K562 (cell line): ENCODE measurements around the gene RAB17.

Source experiments
- CTCF ChIP-seq, 3 experiments: IDR thresholded peaks in 2 of 3; conservative IDR thresholded peaks in 1 of 3; 2 replicates each; pipeline ENCODE4 v1.5.1; 2011 to 2012; ENCODE audit warnings: low read length in 3 of 3, mild to moderate bottlenecking in 3 of 3, control low read depth in 2 of 3, improper control_type of control experiment in 1 of 3, inconsistent platforms in 1 of 3, low read depth in 1 of 3, mixed read lengths in 1 of 3, moderate library complexity in 1 of 3; ENCODE audit not compliant: insufficient read depth in 2 of 3
- DACH1 ChIP-seq: fragments of 450-650 bp; IDR thresholded peaks from 2 replicates; pipeline ENCODE4 v1.6.1; 2018; ENCODE audit not compliant: partially characterized antibody
- MAFG ChIP-seq: fragments of 450-650 bp; conservative IDR thresholded peaks from 2 replicates; pipeline ENCODE4 v1.6.1; 2016; ENCODE audit warnings: missing genetic modification characterization, missing compliant biosample characterization
- POLR2AphosphoS5 ChIP-seq: IDR thresholded peaks from 2 replicates; pipeline ENCODE4 v1.6.1; 2011; ENCODE audit warnings: mild to moderate bottlenecking, low read depth, low read length, moderate library complexity; ENCODE audit not compliant: control insufficient read depth, insufficient read depth
- TRIM28 ChIP-seq: fragments of 450-650 bp; IDR thresholded peaks from 2 replicates; pipeline ENCODE4 v1.6.1; 2017
- ZBTB49 ChIP-seq: sonication (generic); formaldehyde crosslinking; IDR thresholded peaks from 2 replicates; pipeline ENCODE4 v1.8.0; 2022; ENCODE audit warnings: missing genetic modification reagents, mild to moderate bottlenecking, borderline replicate concordance

GRCh38 chr2:237564526-237565131, 25.9 kb downstream of the RAB17 start:
- TF ChIP-seq POLR2AphosphoS5 (no peak), MAFG (tag) (no peak), CTCF (IDR thresholded peaks at IDR 0.05 in 2 of 3, conservative IDR thresholded peaks at IDR 0.05 in 1 of 3; ENCODE audit: insufficient read depth in 2 of 3, low read depth in 1 of 3, low read length in 3 of 3) (no peak), DACH1 (no peak), TRIM28 (no peak), ZBTB49 (CRISPR knock-in tag) (no peak)
